K562 (cell line): ENCODE results near the gene KRTAP10-8. TPM values are rescaled to one million over a fixed set of nuclear protein-coding genes. Genes with fewer than 3 reads are reported as not detected.

Source experiments
- CREB3 ChIP-seq: fragments of 450-650 bp; conservative IDR thresholded peaks from 2 replicates; pipeline ENCODE4 v1.6.1; 2016; ENCODE audit warnings: missing genetic modification characterization, low read depth, mild to moderate bottlenecking, missing compliant biosample characterization, moderate library complexity
- GTF2A2 ChIP-seq: IDR thresholded peaks from 2 replicates; pipeline ENCODE4 v1.6.1; 2016; ENCODE audit warnings: mild to moderate bottlenecking, missing genetic modification characterization, missing compliant biosample characterization
- IRF9 ChIP-seq: fragments of 450-650 bp; IDR thresholded peaks from 2 replicates; pipeline ENCODE4 v1.6.1; 2016; ENCODE audit warnings: missing biosample characterization, missing genetic modification characterization
- PKNOX1 ChIP-seq: fragments of 450-650 bp; IDR thresholded peaks from 2 replicates; pipeline ENCODE4 v1.6.1; 2016
- polyA plus RNA-seq, 8 experiments: library from polyadenylated mRNA; depleted of rRNA in 4 of 8; stranded (reverse) in 5 of 8; unstranded in 3 of 8; fragments of >200 nt; fragmentation: Nextera tagmentation in 2 of 8; fragmentation: Illumina TruSeq in 1 of 8; extraction: Ambion mirVana in 2 of 8; extraction: Trizol in 1 of 8; gene quantifications; 2 replicates each; pipeline versions ENCODE4 v1.2.1 to v1.2.3, GENCODE V29; 2011 to 2014; ENCODE audit warnings: inconsistent platforms in 1 of 8, missing spikeins in 1 of 8
- total RNA-seq, 7 experiments: library from RNA; depleted of rRNA in 6 of 7; stranded (reverse); fragments of >200 nt in 6 of 7; fragmentation: Illumina TruSeq in 2 of 7; extraction: Trizol in 2 of 7; gene quantifications; 2 replicates each; pipeline versions ENCODE4 v1.2.1 to v1.2.3, GENCODE V29; 2011 to 2021; ENCODE audit warnings: low replicate concordance in 1 of 7
- TF ChIP-seq, protein P1 (sequence below): fragments of 450-650 bp; IDR thresholded peaks from 2 replicates; pipeline ENCODE4 v1.6.1; 2016; ENCODE audit warnings: mild to moderate bottlenecking, moderate library complexity

The KRTAP10-8 gene
- total and polyA plus RNA-seq, 9 of the 15 experiments (the other 6 are each of a cell fraction or from before 2014, with no cell fraction given): not detected

- TF ChIP-seq, protein P1, sequence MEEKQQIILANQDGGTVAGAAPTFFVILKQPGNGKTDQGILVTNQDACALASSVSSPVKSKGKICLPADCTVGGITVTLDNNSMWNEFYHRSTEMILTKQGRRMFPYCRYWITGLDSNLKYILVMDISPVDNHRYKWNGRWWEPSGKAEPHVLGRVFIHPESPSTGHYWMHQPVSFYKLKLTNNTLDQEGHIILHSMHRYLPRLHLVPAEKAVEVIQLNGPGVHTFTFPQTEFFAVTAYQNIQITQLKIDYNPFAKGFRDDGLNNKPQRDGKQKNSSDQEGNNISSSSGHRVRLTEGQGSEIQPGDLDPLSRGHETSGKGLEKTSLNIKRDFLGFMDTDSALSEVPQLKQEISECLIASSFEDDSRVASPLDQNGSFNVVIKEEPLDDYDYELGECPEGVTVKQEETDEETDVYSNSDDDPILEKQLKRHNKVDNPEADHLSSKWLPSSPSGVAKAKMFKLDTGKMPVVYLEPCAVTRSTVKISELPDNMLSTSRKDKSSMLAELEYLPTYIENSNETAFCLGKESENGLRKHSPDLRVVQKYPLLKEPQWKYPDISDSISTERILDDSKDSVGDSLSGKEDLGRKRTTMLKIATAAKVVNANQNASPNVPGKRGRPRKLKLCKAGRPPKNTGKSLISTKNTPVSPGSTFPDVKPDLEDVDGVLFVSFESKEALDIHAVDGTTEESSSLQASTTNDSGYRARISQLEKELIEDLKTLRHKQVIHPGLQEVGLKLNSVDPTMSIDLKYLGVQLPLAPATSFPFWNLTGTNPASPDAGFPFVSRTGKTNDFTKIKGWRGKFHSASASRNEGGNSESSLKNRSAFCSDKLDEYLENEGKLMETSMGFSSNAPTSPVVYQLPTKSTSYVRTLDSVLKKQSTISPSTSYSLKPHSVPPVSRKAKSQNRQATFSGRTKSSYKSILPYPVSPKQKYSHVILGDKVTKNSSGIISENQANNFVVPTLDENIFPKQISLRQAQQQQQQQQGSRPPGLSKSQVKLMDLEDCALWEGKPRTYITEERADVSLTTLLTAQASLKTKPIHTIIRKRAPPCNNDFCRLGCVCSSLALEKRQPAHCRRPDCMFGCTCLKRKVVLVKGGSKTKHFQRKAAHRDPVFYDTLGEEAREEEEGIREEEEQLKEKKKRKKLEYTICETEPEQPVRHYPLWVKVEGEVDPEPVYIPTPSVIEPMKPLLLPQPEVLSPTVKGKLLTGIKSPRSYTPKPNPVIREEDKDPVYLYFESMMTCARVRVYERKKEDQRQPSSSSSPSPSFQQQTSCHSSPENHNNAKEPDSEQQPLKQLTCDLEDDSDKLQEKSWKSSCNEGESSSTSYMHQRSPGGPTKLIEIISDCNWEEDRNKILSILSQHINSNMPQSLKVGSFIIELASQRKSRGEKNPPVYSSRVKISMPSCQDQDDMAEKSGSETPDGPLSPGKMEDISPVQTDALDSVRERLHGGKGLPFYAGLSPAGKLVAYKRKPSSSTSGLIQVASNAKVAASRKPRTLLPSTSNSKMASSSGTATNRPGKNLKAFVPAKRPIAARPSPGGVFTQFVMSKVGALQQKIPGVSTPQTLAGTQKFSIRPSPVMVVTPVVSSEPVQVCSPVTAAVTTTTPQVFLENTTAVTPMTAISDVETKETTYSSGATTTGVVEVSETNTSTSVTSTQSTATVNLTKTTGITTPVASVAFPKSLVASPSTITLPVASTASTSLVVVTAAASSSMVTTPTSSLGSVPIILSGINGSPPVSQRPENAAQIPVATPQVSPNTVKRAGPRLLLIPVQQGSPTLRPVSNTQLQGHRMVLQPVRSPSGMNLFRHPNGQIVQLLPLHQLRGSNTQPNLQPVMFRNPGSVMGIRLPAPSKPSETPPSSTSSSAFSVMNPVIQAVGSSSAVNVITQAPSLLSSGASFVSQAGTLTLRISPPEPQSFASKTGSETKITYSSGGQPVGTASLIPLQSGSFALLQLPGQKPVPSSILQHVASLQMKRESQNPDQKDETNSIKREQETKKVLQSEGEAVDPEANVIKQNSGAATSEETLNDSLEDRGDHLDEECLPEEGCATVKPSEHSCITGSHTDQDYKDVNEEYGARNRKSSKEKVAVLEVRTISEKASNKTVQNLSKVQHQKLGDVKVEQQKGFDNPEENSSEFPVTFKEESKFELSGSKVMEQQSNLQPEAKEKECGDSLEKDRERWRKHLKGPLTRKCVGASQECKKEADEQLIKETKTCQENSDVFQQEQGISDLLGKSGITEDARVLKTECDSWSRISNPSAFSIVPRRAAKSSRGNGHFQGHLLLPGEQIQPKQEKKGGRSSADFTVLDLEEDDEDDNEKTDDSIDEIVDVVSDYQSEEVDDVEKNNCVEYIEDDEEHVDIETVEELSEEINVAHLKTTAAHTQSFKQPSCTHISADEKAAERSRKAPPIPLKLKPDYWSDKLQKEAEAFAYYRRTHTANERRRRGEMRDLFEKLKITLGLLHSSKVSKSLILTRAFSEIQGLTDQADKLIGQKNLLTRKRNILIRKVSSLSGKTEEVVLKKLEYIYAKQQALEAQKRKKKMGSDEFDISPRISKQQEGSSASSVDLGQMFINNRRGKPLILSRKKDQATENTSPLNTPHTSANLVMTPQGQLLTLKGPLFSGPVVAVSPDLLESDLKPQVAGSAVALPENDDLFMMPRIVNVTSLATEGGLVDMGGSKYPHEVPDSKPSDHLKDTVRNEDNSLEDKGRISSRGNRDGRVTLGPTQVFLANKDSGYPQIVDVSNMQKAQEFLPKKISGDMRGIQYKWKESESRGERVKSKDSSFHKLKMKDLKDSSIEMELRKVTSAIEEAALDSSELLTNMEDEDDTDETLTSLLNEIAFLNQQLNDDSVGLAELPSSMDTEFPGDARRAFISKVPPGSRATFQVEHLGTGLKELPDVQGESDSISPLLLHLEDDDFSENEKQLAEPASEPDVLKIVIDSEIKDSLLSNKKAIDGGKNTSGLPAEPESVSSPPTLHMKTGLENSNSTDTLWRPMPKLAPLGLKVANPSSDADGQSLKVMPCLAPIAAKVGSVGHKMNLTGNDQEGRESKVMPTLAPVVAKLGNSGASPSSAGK: peak; percentile 16; the same call in 1 of the 2 replicates
- TF ChIP-seq IRF9 (tag) (peak; percentile 10; the same call in 1 of the 2 replicates), CREB3 (tag) (peak; percentile 72), PKNOX1 (0 out of 2 replicates have a peak, but pooled peaks have one; percentile 6), GTF2A2 (tag) (peak; percentile 67; the same call in 1 of the 2 replicates)
Measured at GRCh38 chr21:44594406-44594916, 17.4 kb upstream of the KRTAP10-8 start (continued).
